Fibroblast of lung (primary cell): ENCODE measurements around the gene ZNF526. TPM values are rescaled to one million over a fixed set of nuclear protein-coding genes. Genes with fewer than 3 reads are reported as not detected.

Source experiments
- DNase-seq, 2 donors: peaks; one replicate each; pipeline versions ENCODE4 v3.0.0 to v3.0.0-alpha.2; 2010; ENCODE audit warnings: low read depth in 2 of 2
- H2AFZ ChIP-seq: 2 replicates; pipeline ENCODE4 v1.5.1; 2012; ENCODE audit warnings: low read length, control low read depth, inconsistent platforms
- H3K27ac ChIP-seq: 2 replicates; pipeline ENCODE4 v1.5.1; 2011; ENCODE audit warnings: low read length, control low read depth; ENCODE audit not compliant: insufficient read depth
- H3K27me3 ChIP-seq: 2 replicates; pipeline ENCODE4 v1.5.1; 2011; ENCODE audit warnings: mild to moderate bottlenecking, low read length; ENCODE audit not compliant: control insufficient read depth, insufficient read depth
- H3K36me3 ChIP-seq: 2 replicates; pipeline ENCODE4 v1.5.1; 2011; ENCODE audit warnings: low read length; ENCODE audit not compliant: control insufficient read depth, insufficient read depth
- H3K4me1 ChIP-seq: 2 replicates; pipeline ENCODE4 v1.5.1; 2011; ENCODE audit warnings: low read length; ENCODE audit not compliant: control insufficient read depth, insufficient read depth; ENCODE audit errors: extremely low read depth
- H3K4me2 ChIP-seq: 2 replicates; pipeline ENCODE4 v1.5.1; 2011; ENCODE audit warnings: low read length, control low read depth; ENCODE audit not compliant: insufficient read depth; ENCODE audit errors: extremely low read depth
- H3K4me3 ChIP-seq, 4 experiments: fragments of 200-600 bp in 1 of 4; sonication (generic) in 1 of 4; replicated peaks in 1 of 4; 2 replicates each; pipeline ENCODE4 v1.5.1; 2011 to 2016; ENCODE audit warnings: low read length in 4 of 4, low read depth in 3 of 4, mild to moderate bottlenecking in 3 of 4, control low read depth in 2 of 4, inconsistent platforms in 1 of 4, mixed read lengths in 1 of 4; ENCODE audit not compliant: insufficient read depth in 1 of 4; ENCODE audit errors: control extremely low read depth in 1 of 4
- H3K79me2 ChIP-seq: 2 replicates; pipeline ENCODE4 v1.5.1; 2012; ENCODE audit warnings: mild to moderate bottlenecking, low read length, inconsistent platforms; ENCODE audit not compliant: control insufficient read depth, insufficient read depth
- H3K9ac ChIP-seq: 2 replicates; pipeline ENCODE4 v1.5.1; 2011; ENCODE audit warnings: mild to moderate bottlenecking, low read length, control low read depth; ENCODE audit not compliant: insufficient read depth
- H3K9me3 ChIP-seq: 2 replicates; pipeline ENCODE4 v1.5.1; 2012; ENCODE audit warnings: low read depth, low read length; ENCODE audit not compliant: control insufficient read depth, insufficient read depth
- H4K20me1 ChIP-seq: 2 replicates; pipeline ENCODE4 v1.5.1; 2011; ENCODE audit warnings: low read length; ENCODE audit not compliant: control insufficient read depth, insufficient read depth; ENCODE audit errors: extremely low read depth
- EZH2 ChIP-seq: IDR thresholded peaks from 2 replicates; pipeline ENCODE4 v1.5.1; 2012; ENCODE audit warnings: low read length, control low read depth, mild to moderate bottlenecking; ENCODE audit errors: missing control alignments
- polyA plus RNA-seq, 2 donors: library from polyadenylated mRNA; depleted of rRNA in 1 of 2; stranded (reverse) in 1 of 2; unstranded in 1 of 2; fragments of >200 nt; gene quantifications; 2 replicates each; pipeline ENCODE4 v1.2.1, GENCODE V29; 2011 to 2012; ENCODE audit warnings: missing spikeins in 1 of 2
- total RNA-seq: library from RNA; depleted of rRNA; stranded (reverse); fragments of >200 nt; gene quantifications from 2 replicates; pipeline ENCODE4 v1.2.1, GENCODE V29; 2014
- TF ChIP-seq, protein P1 (sequence below), 2 donors: IDR thresholded peaks in 1 of 2; conservative IDR thresholded peaks in 1 of 2; 1 replicate in 1 of 2; 2 replicates in 1 of 2; pipeline ENCODE4 v1.5.1; 2011 to 2012; ENCODE audit warnings: low read length in 2 of 2, control low read depth in 1 of 2, inconsistent platforms in 1 of 2, low read depth in 1 of 2, mild to moderate bottlenecking in 1 of 2

The ZNF526 gene
- total and polyA plus RNA-seq, 2 donors (not counting 1 experiment from before 2014, with no cell fraction given): 5.9 to 7.8 TPM

DNA sequence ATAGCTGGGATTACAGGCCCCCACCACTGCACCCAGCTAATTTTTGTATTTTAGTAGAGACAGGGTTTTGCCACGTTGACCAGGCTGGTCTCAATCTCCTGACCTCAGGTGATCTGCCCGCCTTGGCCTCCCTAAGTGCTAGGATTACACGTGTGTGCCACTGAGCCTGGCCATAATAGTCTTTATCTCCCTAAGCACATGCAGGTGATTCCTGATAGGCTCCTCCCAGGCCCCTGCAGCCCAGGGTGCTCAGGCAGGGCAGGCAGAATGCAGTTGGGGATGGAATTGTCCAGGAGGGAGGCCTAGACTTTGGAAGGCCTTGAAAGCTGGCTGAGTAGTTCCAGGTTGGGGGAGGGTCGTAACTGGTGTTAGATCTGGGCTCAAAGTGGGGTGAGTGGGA, 8.5 kb downstream of the ZNF526 start:
- no peak for DNase-seq
- Histone ChIP-seq H4K20me1 (no peaks in the 10 kb centered on the region), H3K36me3 (peaks cover 57% of the 10 kb centered on the region)

DNA sequence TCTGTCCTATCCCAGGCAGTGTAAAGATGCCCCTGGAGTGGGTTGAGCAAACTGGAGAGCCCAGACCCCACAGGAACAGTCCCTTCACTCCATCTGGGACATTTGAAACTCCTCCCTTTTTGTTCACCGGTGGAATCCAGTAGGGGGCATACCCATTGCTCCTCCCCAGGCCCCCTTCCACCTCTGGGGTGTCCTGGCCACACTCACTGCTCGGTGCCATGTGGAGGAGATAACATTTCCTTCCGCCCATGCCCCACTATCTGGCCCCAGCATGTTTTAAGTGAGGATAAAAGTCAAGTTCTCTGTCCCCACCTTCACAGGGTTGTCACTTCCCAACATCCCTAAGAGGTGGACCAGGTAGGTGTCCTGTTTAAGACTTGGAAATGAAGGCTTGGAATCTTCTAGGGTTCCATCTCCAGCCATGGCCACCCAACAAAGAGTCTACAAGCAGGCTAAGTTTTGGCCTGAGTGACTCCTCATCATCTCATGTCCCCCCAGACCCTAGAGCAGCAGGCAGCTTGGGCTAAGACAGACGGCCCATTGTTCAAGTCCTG, 9.3 kb downstream of the ZNF526 start:
- H3K9me3 ChIP-seq: no peaks in the 10 kb centered on the region
- H3K4me2 ChIP-seq: no peak overlapping the region
- no peak overlapping the region for H3K4me3 ChIP-seq
- H2AFZ ChIP-seq: no peak overlapping the region
- H3K79me2 ChIP-seq: peaks cover 20% of the 10 kb centered on the region
- H4K20me1 ChIP-seq: no peaks in the 10 kb centered on the region
- H3K4me1 ChIP-seq: no peaks in the 10 kb centered on the region
- H3K27ac ChIP-seq: peak overlapping the region; percentile 51
- peaks cover 56% of the 10 kb centered on the region for H3K36me3 ChIP-seq
- H3K9ac ChIP-seq: no peak overlapping the region
- TF ChIP-seq EZH2: no peak
- DNase-seq: no peak
- H3K27me3 ChIP-seq: no peaks in the 10 kb centered on the region

More for the DNA sequence above, 8.5 kb downstream of the ZNF526 start:
- Histone ChIP-seq H3K4me2 (no peak overlapping the region), H3K4me3 (no peak overlapping the region), H3K9ac (no peak overlapping the region), H3K27me3 (no peaks in the 10 kb centered on the region), H3K4me1 (no peaks in the 10 kb centered on the region), H2AFZ (no peak overlapping the region), H3K79me2 (peaks cover 24% of the 10 kb centered on the region), H3K27ac (no peak overlapping the region), H3K9me3 (no peaks in the 10 kb centered on the region)
- TF ChIP-seq, protein P1, sequence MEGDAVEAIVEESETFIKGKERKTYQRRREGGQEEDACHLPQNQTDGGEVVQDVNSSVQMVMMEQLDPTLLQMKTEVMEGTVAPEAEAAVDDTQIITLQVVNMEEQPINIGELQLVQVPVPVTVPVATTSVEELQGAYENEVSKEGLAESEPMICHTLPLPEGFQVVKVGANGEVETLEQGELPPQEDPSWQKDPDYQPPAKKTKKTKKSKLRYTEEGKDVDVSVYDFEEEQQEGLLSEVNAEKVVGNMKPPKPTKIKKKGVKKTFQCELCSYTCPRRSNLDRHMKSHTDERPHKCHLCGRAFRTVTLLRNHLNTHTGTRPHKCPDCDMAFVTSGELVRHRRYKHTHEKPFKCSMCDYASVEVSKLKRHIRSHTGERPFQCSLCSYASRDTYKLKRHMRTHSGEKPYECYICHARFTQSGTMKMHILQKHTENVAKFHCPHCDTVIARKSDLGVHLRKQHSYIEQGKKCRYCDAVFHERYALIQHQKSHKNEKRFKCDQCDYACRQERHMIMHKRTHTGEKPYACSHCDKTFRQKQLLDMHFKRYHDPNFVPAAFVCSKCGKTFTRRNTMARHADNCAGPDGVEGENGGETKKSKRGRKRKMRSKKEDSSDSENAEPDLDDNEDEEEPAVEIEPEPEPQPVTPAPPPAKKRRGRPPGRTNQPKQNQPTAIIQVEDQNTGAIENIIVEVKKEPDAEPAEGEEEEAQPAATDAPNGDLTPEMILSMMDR (conservative IDR thresholded peaks at IDR 0.05 in 1 of 2, IDR thresholded peaks at IDR 0.05 in 1 of 2; ENCODE audit: low read depth in 1 of 2, low read length in 2 of 2): no peak
- no peak for TF ChIP-seq EZH2

DNA sequence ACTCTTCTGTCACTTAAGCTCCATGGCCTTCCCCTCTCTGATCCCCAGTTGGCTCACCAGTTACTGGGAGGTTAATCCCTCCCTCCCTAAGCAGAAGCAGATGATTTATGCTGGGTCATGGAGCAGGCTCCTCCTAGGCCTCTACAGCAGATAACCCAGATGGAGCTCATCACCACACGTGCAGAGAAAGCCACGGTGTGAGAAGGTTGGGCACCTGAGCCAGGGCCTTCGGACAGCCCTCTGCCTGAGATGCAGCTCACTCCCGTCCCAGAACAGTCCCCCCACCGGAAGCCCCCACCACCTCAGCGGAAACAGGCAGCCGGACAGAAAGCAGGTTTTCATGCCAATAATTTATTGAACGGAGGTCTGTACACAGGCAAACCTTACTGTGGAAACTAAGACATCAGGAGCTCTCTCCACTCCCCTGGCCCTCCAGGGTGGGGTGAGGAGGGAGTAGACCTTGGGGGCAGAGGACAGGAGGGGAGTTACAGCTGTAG, 9.8 kb downstream of the ZNF526 start:
- H3K4me2 ChIP-seq: no peak overlapping the region
- H3K4me3 ChIP-seq: no peak overlapping the region
- DNase-seq: no peak
- H3K27me3 ChIP-seq: no peaks in the 10 kb centered on the region
- TF ChIP-seq EZH2: no peak
- TF ChIP-seq, protein P1 (conservative IDR thresholded peaks at IDR 0.05 in 1 of 2, IDR thresholded peaks at IDR 0.05 in 1 of 2; ENCODE audit: low read depth in 1 of 2, low read length in 2 of 2): no peak
- H3K27ac ChIP-seq: peak overlapping the region; percentile 51
- peaks cover 53% of the 10 kb centered on the region for H3K36me3 ChIP-seq
- no peak overlapping the region for H2AFZ ChIP-seq
- no peak overlapping the region for H3K9ac ChIP-seq
- H4K20me1 ChIP-seq: no peaks in the 10 kb centered on the region
- no peaks in the 10 kb centered on the region for H3K9me3 ChIP-seq
- H3K79me2 ChIP-seq: peaks cover 15% of the 10 kb centered on the region
- H3K4me1 ChIP-seq: no peaks in the 10 kb centered on the region
